Caco-2 (cell line): Measurements from ENCODE around the gene BTC. TPM values are rescaled to one million over a fixed set of nuclear protein-coding genes. Genes with fewer than 3 reads are reported as not detected.

Experiments
- BruUV-seq: library from RNA; stranded (reverse); fragments of 400-500 nt; replicated peaks from 2 replicates; lab custom pipeline; 2021; lab: Mats Ljungman, UMichigan
- CTCF ChIA-PET: fragments of 300-600 bp; sonication (Branson Sonifier 250); formaldehyde crosslinking; loops from one replicate; lab custom pipeline; 2022; ENCODE audit warnings: antibody characterized with exemption; lab: Charles Lee
- POLR2A ChIA-PET: fragments of 300-600 bp; sonication (Branson Sonifier 250); formaldehyde crosslinking; loops from one replicate; lab custom pipeline; 2022; ENCODE audit warnings: antibody characterized with exemption; lab: Charles Lee
- DNase-seq, 2 experiments: peaks; one replicate each; pipeline versions ENCODE4 v3.0.0 to v3.0.0-alpha.2; 2020 to 2022
- H3K27me3 ChIP-seq: replicated peaks from 2 replicates; pipeline ENCODE4 v1.6.0; 2011; ENCODE audit warnings: low read length; ENCODE audit not compliant: control insufficient read depth, insufficient read depth
- H3K36me3 ChIP-seq: 2 replicates; pipeline ENCODE4 v1.5.1; 2011; ENCODE audit warnings: low read length; ENCODE audit not compliant: control insufficient read depth, insufficient read depth
- H3K4me1 ChIP-seq: fragments of 250-450 bp; sonication (Bioruptor Pico); 2 replicates; pipeline ENCODE4 v1.5.1; 2020; ENCODE audit warnings: mild to moderate bottlenecking
- H3K4me3 ChIP-seq: 2 replicates; pipeline ENCODE4 v1.5.1; 2011; ENCODE audit warnings: low read depth, mild to moderate bottlenecking, control low read depth, low read length
- H3K9me3 ChIP-seq: fragments of 250-450 bp; sonication (Bioruptor Pico); 2 replicates; pipeline ENCODE4 v1.5.1; 2020; ENCODE audit warnings: mild to moderate bottlenecking, moderate library complexity
- H3K27ac Mint-ChIP-seq: one replicate; pipeline ENCODE4 v1.8.0; 2022; ENCODE audit warnings: mixed read lengths; ENCODE audit not compliant: unreplicated experiment
- H3K27me3 Mint-ChIP-seq: one replicate; pipeline ENCODE4 v1.8.0; 2022; ENCODE audit warnings: mixed read lengths; ENCODE audit not compliant: insufficient read depth, unreplicated experiment
- H3K36me3 Mint-ChIP-seq: one replicate; pipeline ENCODE4 v1.8.0; 2022; ENCODE audit warnings: mild to moderate bottlenecking, mixed read lengths; ENCODE audit not compliant: insufficient read depth, unreplicated experiment
- H3K4me1 Mint-ChIP-seq: one replicate; pipeline ENCODE4 v1.8.0; 2022; ENCODE audit warnings: low read depth, mixed read lengths; ENCODE audit not compliant: unreplicated experiment
- H3K4me3 Mint-ChIP-seq: one replicate; pipeline ENCODE4 v1.8.0; 2022; ENCODE audit warnings: mild to moderate bottlenecking, moderate library complexity, mixed read lengths; ENCODE audit not compliant: unreplicated experiment
- H3K9me3 Mint-ChIP-seq: one replicate; pipeline ENCODE4 v1.8.0; 2022; ENCODE audit warnings: mixed read lengths; ENCODE audit not compliant: unreplicated experiment
- intact Hi-C: fragments of 100-400 bp; cut with micrococcal nuclease; formaldehyde crosslinking; loops from one replicate; pipeline ENCODE4 v1.10.0; 2022; ENCODE audit not compliant: unreplicated experiment
- total RNA-seq: library from RNA; stranded (reverse); gene quantifications from 2 replicates; pipeline ENCODE4 v1.2.3, GENCODE V29; 2022
- TF ChIP-seq, protein P1 (sequence below), 2 experiments: fragments of 200-600 bp in 1 of 2; IDR thresholded peaks; 1 replicate in 1 of 2; 2 replicates in 1 of 2; pipeline versions ENCODE4 v1.5.1 to v1.8.0; 2011 to 2022; ENCODE audit warnings: antibody characterized with exemption in 1 of 2, control low read depth in 1 of 2, inconsistent platforms in 1 of 2, low read depth in 1 of 2, low read length in 1 of 2, mild to moderate bottlenecking in 1 of 2, moderate library complexity in 1 of 2; ENCODE audit not compliant: insufficient read depth in 1 of 2, severe bottlenecking in 1 of 2, unreplicated experiment in 1 of 2

BTC gene
- total RNA-seq, 1 experiment from 2014 or later = 0.09 TPM

DNA sequence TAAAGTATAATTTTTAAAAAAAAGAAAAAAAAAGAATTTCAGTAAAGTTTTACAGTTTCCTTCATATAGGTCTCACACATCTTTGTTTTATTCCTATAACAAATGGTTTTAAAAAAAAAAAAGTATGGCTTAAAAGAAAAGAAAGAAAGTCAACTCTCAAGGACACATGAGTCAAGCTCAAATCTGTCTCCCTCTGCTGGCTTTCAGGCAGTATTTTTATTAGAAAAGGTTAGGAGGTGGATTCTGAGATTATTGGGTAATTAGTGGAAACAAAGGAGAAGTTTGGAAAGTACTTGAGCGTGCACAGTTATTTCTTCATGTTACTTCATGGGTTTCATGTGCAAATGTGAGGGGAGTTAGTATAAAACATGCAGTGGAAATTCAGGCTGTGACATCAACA, 36.6 kb upstream of the BTC start:
- no peaks in the 10 kb centered on the region for H3K27me3 ChIP-seq
- H3K9me3 Mint-ChIP-seq = peaks cover 19% of the 10 kb centered on the region
- no peaks in the 10 kb centered on the region for H3K4me1 Mint-ChIP-seq
- no peaks in the 10 kb centered on the region for H3K36me3 Mint-ChIP-seq
- TF ChIP-seq, protein P1, sequence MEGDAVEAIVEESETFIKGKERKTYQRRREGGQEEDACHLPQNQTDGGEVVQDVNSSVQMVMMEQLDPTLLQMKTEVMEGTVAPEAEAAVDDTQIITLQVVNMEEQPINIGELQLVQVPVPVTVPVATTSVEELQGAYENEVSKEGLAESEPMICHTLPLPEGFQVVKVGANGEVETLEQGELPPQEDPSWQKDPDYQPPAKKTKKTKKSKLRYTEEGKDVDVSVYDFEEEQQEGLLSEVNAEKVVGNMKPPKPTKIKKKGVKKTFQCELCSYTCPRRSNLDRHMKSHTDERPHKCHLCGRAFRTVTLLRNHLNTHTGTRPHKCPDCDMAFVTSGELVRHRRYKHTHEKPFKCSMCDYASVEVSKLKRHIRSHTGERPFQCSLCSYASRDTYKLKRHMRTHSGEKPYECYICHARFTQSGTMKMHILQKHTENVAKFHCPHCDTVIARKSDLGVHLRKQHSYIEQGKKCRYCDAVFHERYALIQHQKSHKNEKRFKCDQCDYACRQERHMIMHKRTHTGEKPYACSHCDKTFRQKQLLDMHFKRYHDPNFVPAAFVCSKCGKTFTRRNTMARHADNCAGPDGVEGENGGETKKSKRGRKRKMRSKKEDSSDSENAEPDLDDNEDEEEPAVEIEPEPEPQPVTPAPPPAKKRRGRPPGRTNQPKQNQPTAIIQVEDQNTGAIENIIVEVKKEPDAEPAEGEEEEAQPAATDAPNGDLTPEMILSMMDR (IDR thresholded peaks at IDR 0.05; ENCODE audit: insufficient read depth in 1 of 2, low read depth in 1 of 2, low read length in 1 of 2, severe bottlenecking in 1 of 2, unreplicated experiment in 1 of 2) = peak in 1 of 2 experiments; percentile 32
- no peak for DNase-seq
- no TSS peak for BruUV-seq
- no peaks in the 10 kb centered on the region for H3K9me3 ChIP-seq
- intact Hi-C loops = no loop called here
- no peak overlapping the region for H3K4me3 ChIP-seq
- no peaks in the 10 kb centered on the region for H3K27me3 Mint-ChIP-seq
- H3K27ac Mint-ChIP-seq = no peak overlapping the region
- POLR2A ChIA-PET = no interaction called here
- H3K4me3 Mint-ChIP-seq = no peak overlapping the region
- no peaks in the 10 kb centered on the region for H3K4me1 ChIP-seq
- no peaks in the 10 kb centered on the region for H3K36me3 ChIP-seq
- CTCF ChIA-PET = interaction anchor here (0.6 kb wide), 1 partner anchor 1487 kb away, joined by 3 read pairs; no protein-coding TSS in a partner anchor

- peaks cover 12% of the 10 kb centered on the region for H3K4me1 Mint-ChIP-seq
- H3K27me3 Mint-ChIP-seq = no peaks in the 10 kb centered on the region
- CTCF ChIA-PET = no interaction called here
These were observed 28.9 kb upstream of the BTC start for GRCh38 chr4:74823194-74823593.

GRCh38 chr4:74822603-74823002, 28.3 kb upstream of the BTC start:
- TF ChIP-seq, protein P1 (IDR thresholded peaks at IDR 0.05; ENCODE audit: insufficient read depth in 1 of 2, low read depth in 1 of 2, low read length in 1 of 2, severe bottlenecking in 1 of 2, unreplicated experiment in 1 of 2) = no peak
- BruUV-seq = no TSS peak
- no peak overlapping the region for H3K27ac Mint-ChIP-seq
- peaks cover 12% of the 10 kb centered on the region for H3K4me1 ChIP-seq
- peaks cover 12% of the 10 kb centered on the region for H3K4me1 Mint-ChIP-seq
- H3K36me3 ChIP-seq = no peaks in the 10 kb centered on the region
- H3K36me3 Mint-ChIP-seq = no peaks in the 10 kb centered on the region
- H3K27me3 Mint-ChIP-seq = no peaks in the 10 kb centered on the region
- H3K9me3 ChIP-seq = no peaks in the 10 kb centered on the region
- DNase-seq = no peak
- no peaks in the 10 kb centered on the region for H3K27me3 ChIP-seq
- peaks cover 10% of the 10 kb centered on the region for H3K9me3 Mint-ChIP-seq
- intact Hi-C loops = no loop called here
- CTCF ChIA-PET = no interaction called here
- H3K4me3 ChIP-seq = no peak overlapping the region
- POLR2A ChIA-PET = no interaction called here
- no peak overlapping the region for H3K4me3 Mint-ChIP-seq

More at GRCh38 chr4:74823194-74823593, 28.9 kb upstream of the BTC start:
- H3K9me3 Mint-ChIP-seq = peaks cover 16% of the 10 kb centered on the region
- H3K36me3 Mint-ChIP-seq = no peaks in the 10 kb centered on the region
- POLR2A ChIA-PET = no interaction called here
- TF ChIP-seq, protein P1 (IDR thresholded peaks at IDR 0.05; ENCODE audit: insufficient read depth in 1 of 2, low read depth in 1 of 2, low read length in 1 of 2, severe bottlenecking in 1 of 2, unreplicated experiment in 1 of 2) = no peak
- H3K4me3 Mint-ChIP-seq = no peak overlapping the region
- Histone ChIP-seq H3K27me3 (no peaks in the 10 kb centered on the region), H3K4me3 (no peak overlapping the region), H3K36me3 (no peaks in the 10 kb centered on the region), H3K4me1 (peaks cover 12% of the 10 kb centered on the region), H3K9me3 (no peaks in the 10 kb centered on the region)
- no TSS peak for BruUV-seq
- H3K27ac Mint-ChIP-seq = no peak overlapping the region
- DNase-seq = no peak
- intact Hi-C loops = no loop called here
